Stimulated activated CD4-positive, alpha-beta T cell treated with anti-CD3 and anti-CD28 coated beads, Interleukin-4, amount 100 ng/mL, for 24 hours (primary cell): ENCODE data around the gene RAPGEF2.
A peak's percentile ranks its signal among the peaks of the same experiment; 100 is the strongest.

Source experiments
- DNase-seq: peaks from one replicate; pipeline ENCODE4 v3.0.0-alpha.2; 2020

The RAPGEF2 gene

DNA sequence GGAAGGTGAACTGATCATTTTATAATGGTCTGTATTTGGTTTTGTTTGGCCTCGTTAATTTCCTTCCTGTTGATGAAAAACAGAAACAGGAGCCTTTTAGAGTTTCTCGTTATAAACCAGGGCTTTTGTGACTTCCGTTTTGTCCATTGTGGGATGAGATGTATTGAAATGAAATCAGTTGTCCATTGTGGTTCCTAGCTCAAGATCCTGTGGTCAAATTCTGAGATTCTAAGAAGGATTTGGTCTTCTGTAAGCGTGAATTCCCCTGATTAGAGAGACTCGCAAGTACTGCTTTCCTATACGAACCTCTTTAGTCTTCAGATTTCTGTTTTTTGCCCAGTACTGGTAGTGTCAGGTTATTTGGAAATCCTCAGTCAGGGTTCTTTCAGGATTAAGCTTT lies 101.7 kb downstream of the RAPGEF2 start:
- DNase-seq, result no peak

- DNase-seq, result no peak
Measured at GRCh38 chr4:159205466-159205865, 102.6 kb downstream of the RAPGEF2 start.

- DNase-seq, result peak; percentile 60
Measured at GRCh38 chr4:159206427-159206871, 103.6 kb downstream of the RAPGEF2 start.

- no peak for DNase-seq
Measured at GRCh38 chr4:159209249-159209648, 106.4 kb downstream of the RAPGEF2 start.

DNA sequence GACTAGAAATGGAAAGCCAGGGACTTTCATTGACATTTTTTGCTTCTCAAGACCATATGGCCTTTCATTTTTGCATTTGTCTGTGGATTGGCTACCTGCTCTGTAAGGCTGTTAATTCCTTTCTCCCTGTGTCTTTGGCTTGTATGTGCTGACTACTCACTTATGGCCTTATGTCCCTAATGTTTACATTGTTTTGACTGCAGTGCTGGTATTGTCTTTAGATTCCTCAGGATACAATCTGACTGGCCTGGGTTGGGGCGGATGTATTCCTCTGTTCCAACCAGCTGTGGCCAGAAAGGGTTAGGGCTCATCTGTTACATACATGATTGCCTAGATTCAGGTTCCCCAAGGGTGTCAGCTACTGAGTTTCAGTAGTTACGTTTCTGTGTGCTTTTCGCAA lies 108.1 kb downstream of the RAPGEF2 start:
- DNase-seq, result no peak

GRCh38 chr4:159212675-159213293 lies 109.9 kb downstream of the RAPGEF2 start:
- DNase-seq, result no peak

GRCh38 chr4:159216834-159217233 lies 114.0 kb downstream of the RAPGEF2 start:
- DNase-seq, result no peak

DNA sequence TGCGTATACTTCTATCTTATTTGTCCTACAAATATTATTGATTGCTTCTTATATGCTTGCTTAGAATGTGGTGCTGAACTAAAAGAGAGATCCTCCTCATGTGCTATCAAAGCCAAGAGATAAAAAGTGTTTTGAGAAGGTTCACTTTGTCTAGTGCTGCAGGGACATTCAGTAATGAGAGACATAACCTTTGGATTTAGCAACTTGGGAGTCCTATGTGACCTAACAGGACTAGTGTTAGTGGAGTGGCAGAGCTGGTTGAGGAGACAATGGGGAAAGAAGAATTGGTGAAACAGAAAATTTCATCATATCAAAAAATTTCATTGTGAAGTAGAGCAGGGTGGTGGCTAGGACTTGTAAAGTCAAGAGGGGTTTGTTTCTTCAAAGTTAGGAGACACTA lies 117.0 kb downstream of the RAPGEF2 start:
- no peak for DNase-seq

DNA sequence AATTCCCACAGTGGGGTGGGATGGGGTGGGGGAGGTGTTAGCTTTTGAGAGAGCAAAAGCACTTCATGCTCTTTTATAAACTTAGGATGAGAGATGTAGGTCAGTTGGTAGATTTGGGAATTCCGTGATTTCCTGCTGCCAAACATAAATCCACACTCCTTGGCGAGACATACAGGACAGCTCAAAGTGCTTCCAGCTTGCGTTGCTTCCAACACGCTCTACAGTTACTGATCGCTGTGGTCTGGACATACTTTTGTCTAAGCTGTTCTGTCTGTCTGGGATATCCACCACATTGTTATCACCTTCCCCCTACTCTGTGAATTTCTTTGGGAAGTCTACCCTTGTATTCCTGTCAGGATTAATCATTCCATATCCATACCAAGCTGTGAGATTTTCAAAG lies 117.5 kb downstream of the RAPGEF2 start:
- no peak for DNase-seq

DNA sequence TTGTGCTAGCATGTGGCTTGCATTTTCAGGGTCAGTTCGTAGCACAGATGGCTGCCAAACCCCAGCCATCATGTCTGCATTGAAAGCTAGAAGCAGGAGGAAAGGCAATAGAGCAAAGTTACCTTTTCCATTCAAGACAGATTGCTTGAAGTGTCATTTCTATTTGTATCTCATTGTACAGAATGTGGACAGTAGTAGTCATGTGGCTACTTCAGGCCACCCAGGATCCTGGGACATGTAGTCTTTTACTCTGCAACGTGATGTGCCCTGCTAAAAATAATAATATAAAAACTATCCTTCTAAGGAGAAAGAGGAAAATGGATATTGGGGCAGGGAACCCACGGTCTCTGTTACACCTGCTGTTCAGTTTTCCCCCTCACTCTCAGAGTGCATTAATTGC lies 118.4 kb downstream of the RAPGEF2 start:
- DNase-seq, result no peak

DNA sequence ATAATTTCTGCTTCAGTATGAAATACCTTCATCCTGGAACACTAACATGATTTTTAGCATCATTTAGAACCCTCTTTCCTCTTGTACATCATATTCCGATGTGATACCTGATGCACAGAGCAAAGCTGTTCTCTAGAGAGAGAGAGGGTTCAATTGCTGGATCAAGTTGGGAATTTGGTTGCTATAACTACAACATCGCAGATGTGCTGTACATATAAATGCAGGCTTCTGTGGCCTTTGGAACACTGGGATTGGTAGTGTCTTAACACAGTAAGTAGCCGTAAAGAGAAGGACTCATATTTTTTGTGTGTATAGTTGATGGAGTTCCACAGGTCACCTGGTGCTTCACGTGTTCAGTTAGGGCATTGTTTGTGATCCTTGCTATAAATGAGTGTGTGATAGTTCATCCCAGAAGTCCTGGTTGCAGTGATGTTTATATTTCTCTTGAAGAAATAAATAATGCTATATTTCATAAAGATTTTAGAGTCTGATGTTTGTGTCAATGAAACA lies 119.2 kb downstream of the RAPGEF2 start:
- no peak for DNase-seq

DNA sequence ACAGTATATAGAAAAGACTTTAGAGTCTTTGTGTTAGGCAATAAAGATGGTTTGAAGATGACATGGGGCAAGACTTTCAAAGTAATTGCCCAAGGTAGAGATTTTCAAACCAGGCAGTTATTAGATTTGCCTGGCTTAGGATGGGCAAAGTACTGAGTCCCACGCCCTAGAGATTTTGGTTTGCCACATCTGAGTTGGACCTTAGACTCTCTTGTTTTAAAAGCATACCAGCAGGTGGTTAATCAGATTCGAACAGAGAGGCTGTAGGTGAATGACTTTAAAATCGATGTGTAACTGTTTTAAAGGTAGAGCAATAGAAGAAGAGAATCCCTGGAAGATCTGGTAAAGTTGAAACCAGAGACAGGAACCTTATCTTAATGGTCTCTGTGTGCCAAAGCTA lies 121.5 kb downstream of the RAPGEF2 start:
- DNase-seq, result no peak

DNA sequence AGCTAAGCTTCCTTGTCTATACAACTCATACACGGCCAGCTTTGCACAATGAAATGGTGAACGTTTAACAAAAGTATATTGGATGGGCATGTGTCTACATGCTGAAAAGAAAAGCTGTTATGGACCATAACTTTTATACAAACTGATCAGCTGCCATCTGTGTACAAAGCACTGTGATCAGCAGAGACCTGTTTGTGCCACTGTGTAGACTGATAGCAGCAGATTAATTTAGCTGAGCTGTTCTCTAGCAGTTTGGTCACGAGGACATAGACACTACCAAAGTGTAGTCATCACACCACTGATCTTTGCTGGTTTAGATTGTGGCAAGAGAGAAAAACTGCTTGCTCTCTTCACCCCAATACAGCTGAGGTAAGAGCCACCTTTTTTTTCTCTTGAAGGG lies 124.5 kb downstream of the RAPGEF2 start:
- DNase-seq, result no peak

GRCh38 chr4:159227984-159228383 lies 125.1 kb downstream of the RAPGEF2 start:
- no peak for DNase-seq

- DNase-seq, result no peak
Measured at GRCh38 chr4:159229164-159229563, 126.3 kb downstream of the RAPGEF2 start.

- DNase-seq, result no peak
Measured at GRCh38 chr4:159232465-159233106, 129.7 kb downstream of the RAPGEF2 start.

DNA sequence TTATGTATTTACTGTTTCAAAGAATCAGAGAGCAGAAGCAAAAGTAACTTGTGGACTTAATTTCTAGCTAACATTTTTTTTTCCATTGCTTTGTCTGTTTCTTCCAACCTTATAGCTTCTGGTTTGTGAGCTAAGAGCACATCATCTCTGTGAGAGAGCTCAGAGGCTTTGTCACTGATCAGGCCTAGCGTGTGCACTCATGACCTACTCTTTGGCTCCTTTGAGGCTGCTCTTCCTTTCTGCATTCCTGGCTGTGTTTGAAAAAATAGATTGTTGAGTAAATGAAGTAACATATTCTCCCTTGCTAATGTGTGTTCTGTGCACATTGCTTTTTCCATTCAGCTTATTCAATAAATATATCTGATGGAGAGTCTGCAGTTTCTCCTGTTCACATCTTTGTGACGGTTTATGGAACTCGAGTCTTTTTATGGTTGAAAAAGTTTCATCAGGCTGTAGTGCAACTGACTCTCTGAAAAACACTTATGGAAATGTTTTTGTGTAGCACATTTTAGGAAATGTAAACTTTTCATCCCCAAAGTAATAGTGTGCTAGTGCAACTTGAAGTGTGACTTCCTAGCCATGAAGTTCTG lies 133.0 kb downstream of the RAPGEF2 start:
- DNase-seq, result no peak

- no peak for DNase-seq
Measured at GRCh38 chr4:159237975-159238374, 135.1 kb downstream of the RAPGEF2 start.

- no peak for DNase-seq
Measured at GRCh38 chr4:159238631-159239030, 135.8 kb downstream of the RAPGEF2 start.

DNA sequence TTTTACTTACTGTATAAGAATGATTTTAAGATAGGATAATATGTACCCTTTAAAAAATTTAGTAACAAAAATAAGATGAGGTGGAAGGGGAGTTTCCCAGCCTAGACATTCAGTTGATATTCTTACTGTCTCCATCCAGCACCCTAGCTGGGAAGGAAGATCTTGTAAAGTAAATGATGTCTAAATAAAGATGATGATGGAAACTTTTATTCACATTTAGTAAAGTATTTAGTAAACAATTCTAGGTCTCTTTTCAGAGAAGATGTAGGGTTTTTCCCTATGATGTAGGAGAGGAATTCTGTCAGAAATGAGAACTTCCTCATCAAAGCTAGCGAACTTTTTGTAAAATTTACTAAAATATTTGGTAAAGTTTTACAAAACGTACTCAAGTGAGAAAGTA lies 136.8 kb downstream of the RAPGEF2 start:
- DNase-seq, result no peak

- DNase-seq, result no peak
Measured at GRCh38 chr4:159240046-159240445, 137.2 kb downstream of the RAPGEF2 start.

DNA sequence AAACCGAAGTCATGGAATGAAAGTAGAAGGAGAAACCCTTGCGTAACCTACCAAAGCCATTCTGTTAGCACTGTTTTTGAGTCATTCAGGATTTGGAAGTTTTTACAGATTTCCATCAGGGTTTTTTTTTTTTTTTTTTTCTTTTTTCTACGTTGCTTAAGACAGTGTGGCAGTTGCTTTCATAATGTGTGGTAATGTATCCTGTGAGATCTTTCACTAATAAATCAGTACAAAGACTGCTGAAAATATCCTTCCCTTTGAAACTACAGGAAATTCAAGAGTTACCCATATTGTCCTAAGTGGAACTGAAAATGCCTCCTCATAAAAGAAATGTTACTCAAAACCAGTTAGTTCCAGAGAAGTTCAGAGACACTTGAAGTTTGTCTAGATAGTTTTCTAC lies 137.8 kb downstream of the RAPGEF2 start:
- DNase-seq, result no peak

- no peak for DNase-seq
Measured at GRCh38 chr4:159242427-159242826, 139.5 kb downstream of the RAPGEF2 start.
